HL-60/S4 (cell line): ENCODE data around the gene PFKP.

Experiments
- in situ Hi-C: fragments of 300-500 bp; cut with MboI; formaldehyde crosslinking; loops from 2 replicates; pipeline ENCODE4 v1.14.3; 2022; ENCODE audit warnings: low sequenced_read_pairs

The PFKP gene

DNA sequence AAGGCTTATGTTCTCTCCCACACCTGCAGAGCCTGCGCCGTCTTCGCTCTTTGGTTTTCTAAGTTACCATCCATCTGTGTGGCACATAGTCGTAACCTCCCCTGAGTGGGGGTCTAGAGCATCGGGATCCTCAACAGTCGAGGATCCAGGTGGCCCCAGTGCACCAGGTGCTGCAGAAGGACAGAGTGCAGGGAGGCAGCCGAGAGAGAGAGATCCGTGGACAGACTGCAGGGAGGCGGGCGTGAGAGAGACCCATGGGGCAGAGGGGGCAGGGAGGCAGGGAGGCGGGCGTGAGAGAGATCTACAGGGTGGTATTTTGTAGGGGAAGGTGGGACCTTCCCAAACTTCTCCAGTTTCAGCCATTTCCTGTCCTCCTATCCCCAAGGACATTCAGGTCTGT is 42.3 kb downstream of the PFKP start:
- in situ Hi-C loops: no loop called here

DNA sequence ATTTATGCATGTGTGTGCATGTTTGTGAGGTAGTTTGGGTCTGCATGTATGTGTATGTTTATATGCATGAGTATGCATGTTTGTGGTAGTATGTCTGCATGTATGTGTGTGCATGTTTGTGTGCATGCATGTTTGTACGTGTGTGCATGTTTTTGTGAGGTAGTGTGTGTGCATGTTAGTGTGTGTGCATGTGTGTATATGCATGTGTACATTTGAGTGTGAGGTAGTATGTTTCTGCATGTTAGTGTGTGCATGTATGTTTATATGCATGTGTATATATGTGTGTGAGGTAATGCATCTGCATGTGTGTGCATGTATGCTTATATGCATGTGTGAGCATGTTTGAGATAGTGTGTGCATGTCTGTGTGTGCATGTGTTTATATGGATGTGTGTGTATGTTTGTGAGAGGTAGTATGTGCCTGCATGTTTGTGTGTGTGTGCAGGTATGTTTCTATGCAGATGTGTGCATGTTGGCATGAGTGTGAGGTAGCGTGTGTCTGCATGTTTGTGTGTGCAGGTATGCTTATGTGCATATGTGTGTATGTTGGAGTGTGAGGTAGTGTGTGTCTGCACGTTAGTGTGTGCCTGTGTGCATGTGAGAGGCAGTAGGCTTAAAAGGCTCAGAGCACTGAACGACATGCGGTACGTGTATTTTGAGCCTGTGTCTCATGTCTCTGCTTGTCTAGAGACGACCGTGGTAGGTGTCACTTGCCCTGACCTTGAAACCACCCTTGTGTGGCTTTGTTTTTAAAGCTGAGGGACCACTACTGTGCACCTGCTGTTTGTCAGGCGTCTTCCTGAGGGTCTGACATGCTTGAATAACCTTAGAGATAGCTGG is 43.7 kb downstream of the PFKP start:
- in situ Hi-C loops: no loop called here

DNA sequence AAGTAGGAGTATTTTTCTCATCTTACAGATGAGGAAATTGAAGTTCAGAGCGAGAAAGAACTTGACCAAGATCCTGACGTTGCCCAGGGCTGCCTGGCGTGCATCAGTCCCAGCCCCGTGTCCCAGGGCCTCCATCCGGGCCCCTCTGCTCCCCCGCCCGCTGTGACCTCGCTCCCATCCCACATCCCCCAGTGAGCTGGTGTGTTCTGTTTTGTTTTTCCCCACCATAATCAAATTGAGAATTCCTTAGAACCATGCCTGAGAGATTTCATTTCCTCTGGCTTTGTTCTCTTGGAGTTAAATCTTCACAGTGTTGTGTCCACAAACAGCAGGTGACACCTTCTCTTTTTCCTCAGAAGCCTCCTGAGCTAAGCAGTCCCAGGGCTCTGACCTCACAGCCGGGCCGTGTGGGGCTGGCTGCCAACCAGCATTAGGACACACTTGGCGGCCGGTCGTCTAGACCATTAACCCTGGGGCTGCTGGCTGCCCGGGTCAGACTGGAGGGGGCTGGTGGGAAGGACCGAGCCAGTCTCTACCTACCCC is 44.3 kb downstream of the PFKP start:
- in situ Hi-C loops: no loop called here

DNA sequence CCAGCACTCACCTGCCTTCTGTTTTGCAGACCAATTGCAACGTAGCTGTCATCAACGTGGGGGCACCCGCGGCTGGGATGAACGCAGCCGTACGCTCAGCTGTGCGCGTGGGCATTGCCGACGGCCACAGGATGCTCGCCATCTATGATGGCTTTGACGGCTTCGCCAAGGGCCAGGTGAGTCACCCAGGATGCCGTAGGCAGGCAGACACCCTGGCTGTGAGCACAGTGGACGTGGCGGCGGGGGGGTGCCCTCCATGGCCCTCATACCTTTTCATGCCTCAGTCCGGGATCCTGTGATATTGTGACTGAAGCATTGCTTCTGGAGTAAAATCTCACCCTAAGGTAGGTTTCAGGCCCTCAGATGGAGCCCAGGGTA is 46.0 kb downstream of the PFKP start:
- in situ Hi-C loops: no loop called here

DNA sequence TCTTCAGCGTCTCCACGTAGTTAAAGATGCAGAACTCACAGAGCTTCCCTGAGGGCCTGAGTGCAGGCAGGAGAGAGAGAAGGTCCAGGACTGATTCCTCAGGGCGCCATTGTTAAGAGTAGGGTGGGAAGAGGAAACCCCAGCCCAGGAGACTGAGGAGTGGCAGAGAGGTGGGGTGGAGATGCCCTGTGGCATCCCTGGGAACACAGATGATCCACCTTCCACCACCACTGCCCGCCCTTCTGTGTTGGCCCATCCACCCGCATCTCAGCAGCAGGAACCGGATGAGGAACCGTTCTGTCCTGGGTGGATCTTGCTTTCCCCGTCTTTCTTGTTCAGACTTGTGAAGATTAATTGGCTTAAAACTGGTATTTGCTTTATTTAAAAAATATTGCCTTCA is 48.3 kb downstream of the PFKP start:
- in situ Hi-C loops: no loop called here

DNA sequence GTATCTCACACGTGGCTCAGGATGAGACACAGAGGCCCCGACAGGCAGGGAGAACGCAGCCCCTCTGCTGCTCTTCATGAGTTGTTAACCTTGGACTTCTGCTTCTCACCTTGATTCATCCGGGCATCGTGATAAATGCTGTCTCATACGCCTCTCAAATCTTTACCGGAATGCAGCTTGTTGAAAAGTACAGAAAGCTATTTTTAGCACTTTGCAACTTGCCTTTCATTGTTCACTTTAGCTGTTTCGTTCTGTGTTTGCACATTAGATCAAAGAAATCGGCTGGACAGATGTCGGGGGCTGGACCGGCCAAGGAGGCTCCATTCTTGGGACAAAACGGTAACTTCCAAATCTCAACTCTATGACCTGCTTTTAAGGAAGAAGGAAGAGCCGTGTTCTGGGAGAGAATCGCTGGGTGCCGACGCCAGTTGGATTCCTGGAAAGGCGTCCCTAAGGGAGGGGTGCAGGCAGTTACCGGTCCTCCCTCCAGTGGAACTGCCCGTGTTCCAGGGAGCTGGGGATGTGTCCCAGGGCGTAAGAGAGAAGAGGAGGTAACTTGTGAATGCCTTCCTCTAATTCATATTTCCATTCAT is 49.3 kb downstream of the PFKP start:
- in situ Hi-C loops: no loop called here

DNA sequence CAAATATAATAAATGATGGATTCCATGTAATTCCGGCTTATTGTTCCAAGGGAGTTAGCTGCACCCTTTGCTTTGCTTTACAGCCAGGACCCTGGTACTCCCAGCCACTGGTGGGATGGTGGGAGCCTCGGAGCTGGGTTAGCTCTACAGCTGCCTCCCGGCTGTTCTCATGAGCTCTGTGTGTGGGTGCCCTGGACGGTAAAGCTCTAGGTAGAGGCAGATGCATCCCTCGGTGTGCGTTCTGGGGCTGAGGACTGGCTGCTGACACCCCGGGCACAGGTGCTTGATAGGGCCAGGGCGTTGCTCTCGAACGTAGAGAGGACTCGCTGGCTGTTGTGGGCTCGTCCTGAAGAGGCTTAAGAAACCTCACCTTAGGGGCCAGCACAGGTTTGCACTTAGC is 50.1 kb downstream of the PFKP start:
- in situ Hi-C loops: no loop called here

DNA sequence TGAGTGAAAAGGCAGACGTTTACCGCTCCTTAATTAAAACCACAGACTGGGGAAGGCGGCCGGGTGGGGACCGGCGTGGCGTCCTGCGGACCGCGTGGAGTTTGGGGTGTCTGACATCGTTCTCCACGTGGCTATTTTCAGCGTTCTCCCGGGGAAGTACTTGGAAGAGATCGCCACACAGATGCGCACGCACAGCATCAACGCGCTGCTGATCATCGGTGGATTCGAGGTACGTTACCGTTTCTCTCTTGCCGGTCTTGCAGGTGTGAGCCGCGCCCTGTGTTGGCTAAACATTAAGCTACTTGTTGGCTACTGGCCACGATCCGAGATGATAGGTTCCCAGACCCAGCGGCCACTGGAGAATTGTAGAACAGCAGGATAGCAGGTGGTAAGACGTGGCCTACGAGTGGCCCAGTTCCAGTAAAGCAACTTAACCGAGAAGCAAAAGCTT is 51.3 kb downstream of the PFKP start:
- in situ Hi-C loops: no loop called here

DNA sequence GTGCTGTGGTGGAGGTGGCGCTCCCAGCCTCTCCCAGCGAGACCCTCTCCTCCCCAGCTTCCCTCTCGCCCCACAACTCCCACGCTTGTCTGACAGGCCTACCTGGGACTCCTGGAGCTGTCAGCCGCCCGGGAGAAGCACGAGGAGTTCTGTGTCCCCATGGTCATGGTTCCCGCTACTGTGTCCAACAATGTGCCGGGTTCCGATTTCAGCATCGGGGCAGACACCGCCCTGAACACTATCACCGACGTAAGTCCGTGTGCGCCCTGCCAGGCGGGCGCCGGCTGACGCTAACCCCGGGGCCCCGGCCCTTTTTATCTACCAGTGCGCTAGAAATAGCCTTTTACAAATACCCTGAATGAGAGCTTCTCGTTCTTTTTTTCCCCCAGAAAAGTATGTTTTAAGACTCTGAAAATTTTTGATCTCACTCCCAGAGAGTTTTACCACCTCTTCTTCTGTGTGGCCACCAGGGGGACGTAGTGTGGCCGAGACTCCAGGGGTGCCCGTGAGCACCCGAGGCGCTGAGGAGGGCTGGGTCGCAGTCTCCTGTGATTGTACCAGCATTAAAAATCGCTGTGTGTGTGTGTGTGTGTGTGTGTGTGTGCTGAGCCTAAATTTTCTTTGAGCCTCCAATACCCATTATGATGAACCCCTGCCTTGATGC is 52.6 kb downstream of the PFKP start:
- in situ Hi-C loops: no loop called here

DNA sequence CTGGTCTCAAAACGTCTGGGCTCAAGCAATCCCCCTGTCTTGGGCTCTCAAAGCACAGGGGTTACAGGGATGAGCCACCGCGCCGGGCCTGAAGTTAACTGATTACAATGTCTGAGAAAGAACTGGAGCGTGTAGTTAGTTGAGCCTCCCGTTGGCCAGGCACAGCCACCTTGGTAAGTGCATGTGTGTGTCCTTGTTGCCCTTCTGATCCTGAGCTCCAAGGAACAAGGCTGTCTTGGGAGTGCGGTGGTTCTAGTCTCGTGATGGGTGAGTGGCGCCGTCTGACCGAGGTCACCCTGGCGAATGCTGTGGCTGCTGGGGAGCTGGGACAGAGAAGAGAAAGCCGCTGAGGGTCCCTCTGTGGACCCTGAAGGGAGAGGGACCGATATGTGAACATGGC is 54.7 kb downstream of the PFKP start:
- in situ Hi-C loops: no loop called here

DNA sequence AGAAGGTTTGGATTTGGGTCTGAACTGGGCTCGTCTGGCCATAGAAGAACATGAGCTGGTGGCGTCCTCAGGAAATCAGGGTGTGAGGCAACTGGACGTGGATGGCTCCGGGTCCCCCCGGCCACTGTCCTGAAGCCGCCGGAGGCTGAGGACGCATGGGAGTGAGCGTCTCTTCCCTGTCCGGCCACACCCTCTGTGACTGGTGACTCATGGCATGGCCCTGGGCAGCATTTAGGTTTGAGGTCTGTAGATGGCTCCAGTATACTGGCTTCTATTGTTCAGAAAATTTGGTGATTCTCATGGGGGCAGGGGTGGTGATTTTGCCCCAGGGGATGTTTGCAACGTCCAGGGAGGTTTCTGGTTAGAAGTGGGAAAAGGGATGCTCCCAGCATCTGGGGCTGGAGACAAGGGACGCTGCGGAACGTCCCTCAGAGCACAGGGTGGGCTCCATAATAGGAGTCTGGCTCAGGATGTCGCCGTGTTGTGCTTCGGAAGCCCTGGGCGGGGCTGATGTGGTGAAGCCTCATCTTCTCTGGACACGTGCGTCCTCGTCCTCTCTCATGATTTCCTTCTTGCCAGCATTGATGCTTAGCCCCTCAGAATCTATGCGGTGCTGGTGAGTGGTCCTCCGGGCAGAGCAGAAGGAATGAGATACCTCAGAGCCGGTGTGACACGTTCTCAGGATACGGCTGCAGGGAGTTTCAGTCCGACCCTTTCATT is 55.3 kb downstream of the PFKP start:
- in situ Hi-C loops: no loop called here

DNA sequence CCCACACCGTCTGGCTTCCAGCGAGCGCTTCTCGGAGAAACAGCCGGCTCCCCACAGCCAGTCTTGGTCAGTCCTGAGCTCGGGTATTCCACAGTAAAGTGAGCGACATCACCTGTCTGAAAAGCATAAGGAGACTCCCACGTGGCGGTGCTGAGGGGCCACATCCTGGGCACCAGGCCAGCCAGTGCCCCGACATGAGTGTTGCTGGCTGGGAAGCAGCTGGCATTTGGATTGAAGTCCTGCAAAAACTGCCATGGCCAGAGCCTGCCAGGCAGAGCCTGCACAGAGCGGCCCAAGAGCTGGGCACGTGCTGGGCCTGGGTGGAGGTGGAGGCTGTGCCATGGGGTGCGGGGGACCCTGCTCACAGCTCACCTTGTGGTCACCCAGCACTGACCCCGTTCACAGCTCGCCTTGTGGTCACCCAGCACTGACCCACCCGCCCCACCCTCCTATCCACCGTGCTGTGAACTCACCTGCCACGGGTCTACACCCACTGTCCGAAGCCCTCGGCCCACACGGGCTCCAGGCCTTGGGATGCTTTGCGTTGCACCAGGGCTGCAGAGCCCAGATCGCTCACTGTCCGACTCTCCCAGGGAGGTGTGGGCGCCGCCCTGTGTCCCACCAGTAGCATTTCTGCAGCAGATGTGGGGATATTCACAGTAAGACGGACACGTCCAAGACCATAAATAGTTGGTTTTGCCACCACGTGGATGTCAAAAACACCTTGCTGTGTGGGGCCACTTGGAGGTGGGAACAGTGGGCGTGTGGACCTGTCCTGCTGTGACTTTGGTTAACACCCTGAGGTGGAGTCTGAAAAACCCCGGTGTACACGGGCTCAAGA is 56.4 kb downstream of the PFKP start:
- in situ Hi-C loops: no loop called here

DNA sequence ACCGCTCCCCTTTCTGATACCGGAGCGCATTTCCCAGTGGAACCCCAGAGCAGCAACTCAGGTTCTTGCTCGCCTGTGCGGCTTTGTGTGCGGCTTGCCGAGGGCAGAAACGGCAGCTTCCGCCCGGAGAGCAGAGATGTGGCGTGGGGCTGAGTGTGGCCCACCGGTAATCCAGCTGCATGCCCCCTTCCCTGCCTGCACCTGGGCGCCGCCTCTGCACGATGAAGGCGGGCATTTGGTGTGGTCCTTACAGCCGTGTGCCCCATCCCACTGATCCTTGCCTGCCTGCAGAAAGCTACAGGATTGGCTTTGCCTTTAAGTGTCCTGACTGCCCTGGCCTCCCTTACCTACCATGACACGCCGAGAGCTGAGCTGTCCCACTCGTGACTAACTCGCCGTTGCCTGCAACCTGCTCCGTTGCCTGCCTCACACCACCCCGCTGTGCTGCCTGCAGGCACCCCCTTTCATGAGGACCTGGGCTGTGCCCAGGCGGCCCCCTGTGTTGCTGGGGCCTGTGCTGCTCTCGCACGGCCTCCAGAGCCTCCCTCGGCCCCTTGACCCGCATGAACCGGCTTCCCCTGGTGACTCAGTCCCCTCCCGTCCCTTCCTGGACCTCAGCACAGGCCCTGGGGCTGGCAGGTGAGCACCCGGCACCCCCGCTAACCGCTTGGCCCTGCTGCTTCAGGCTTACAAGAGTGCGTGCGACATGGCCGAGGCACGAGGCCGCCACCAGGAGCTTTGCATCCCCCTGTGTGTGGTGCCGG is 57.2 kb downstream of the PFKP start:
- in situ Hi-C loops: no loop called here

DNA sequence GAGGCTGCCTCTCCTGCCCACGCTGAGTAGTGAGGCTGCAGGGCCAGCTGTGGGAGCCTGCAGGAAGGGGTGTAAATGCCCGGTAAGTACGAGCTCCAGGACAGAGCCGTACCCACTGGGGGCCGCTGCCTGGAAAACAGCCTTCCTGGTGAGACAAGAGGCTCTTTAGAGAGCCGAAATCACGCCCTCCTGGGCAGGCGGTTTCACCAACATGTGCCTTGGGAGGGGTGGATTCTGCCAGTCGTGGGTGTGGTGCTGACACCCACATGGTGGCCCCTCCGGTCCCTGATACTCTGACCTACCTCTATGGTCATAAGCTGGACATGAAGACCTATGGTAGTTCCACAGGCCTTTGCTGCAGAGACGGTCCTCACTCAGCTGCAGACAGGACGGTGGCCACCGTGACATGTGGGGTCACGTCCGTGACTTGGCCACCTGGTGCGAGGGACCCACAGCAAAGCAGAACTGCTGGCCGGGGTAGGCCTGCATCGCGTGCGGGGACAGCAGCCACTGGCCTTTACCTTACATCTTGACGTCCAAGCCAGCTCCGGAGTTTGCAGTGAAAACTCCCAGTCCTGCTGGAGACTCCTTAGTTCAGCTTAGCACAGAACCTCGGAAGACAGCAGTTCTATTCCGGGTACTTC is 58.3 kb downstream of the PFKP start:
- in situ Hi-C loops: no loop called here

DNA sequence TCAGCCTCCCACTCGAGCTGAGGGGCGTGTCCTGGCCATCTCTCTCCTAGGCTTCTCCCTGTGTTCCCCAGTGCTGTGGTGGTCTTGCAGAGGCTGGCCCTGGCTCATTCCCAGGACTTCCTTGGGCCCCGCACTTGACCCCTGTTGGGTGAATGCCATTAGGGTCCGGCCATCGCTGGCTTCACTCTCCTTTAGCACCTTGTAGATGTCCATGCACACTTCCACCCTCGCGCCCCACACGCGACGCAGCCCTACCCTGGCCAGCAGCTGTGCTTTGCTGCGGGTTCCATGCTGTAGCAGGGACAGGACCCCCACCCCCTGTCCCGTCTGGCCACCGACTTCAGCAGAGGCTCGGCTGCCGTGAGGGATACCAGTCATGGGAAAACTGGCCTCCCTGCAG is 58.9 kb downstream of the PFKP start:
- in situ Hi-C loops: no loop called here

DNA sequence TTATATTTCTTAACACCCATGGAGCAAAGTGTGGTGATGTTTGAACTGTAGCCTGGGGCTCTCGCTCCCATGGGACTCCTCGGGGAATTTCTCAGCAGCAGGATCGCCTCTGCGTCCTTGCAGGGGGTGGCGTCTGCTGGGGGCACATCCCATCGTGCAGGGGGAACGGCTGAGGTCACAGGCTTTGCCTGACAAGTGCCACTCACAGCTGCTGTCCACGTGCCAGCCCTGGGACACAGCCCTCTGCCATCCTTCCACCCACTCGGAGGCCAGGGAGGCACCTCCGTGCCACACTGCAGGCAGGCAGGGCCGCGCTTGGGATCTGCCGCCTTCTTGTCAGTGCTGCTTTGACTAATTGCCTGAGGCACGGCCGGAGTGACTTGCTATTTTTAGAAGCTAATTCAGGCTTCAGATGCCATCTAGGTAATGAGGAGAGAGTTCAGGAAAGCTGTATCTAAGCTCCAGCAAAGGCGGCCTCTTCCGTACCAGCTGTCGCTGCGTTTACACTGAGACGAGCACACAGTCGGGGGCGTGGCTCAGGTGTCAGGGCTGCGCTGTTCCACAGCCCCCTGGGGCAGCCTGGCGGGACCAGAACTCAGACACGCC is 59.5 kb downstream of the PFKP start:
- in situ Hi-C loops: no loop called here

DNA sequence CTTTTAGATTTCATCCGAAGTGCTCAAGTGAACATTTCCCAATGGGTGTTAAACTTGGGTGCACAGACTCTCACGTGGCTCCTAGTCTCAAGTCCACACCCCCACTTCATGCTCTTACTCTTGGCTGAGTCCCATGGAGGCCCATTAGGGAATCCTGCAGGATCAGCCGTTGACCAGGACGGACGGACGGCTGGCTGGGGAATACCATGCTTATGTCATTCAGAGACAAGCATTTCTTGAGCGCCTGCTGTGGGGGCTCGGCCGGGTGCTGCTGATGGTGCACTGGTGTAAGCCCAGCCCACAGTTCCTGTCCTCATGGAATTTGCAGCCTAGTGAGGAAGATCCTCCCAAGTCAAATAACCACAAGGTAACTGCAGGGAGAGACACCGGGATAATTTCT is 60.6 kb downstream of the PFKP start:
- in situ Hi-C loops: no loop called here

DNA sequence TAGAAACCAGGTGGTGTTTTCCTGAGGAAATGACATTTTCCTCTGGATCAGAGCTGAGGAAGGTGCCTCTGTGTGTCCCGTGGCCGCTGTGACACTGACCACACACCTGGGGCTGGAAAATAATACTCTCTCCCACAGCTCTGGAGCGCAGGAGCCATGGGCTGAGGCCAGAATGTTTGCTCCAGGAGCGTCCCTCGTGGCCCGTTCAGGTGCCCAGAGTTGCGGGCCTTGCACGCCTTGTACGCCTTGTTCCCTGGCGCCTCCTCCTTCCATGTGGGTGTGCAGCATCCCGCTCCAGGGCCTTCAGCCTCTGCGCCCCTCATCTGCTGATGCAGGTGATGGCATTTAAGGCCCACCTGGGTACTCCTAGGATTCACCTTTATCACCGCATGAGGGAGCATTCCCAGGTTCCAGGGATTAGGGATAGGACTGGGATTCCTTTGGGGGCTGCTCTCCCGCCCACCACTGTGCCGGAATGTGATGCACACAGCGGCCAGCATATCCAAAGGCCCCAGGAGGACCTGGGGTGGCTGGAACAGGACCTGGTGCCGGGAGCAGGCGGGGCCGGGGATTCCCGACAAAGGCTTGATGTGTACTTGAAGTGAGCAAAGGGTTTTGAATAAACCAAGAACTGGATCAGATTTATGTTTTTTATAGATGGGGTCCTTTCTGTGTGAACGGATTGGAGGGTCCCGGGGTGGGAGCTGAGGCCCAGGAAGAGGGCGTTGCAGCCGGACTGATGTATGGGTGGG is 61.2 kb downstream of the PFKP start:
- in situ Hi-C loops: no loop called here
